GM20000 (cell line): ENCODE measurements around the gene NEK2.

Experiments used
- DNase-seq: peaks from one replicate; pipeline ENCODE4 v3.0.0; 2012; ENCODE audit warnings: low spot score
- CTCF ChIP-seq: IDR thresholded peaks from 2 replicates; pipeline ENCODE4 v1.5.1; 2012; ENCODE audit warnings: mild to moderate bottlenecking, control low read depth; ENCODE audit errors: extremely low read depth, missing control alignments

NEK2 gene

GRCh38 chr1:211612786-211613107 is 62.7 kb downstream of the NEK2 start:
- no peak for TF ChIP-seq CTCF
- no peak for DNase-seq
